HCEC 1CT (cell line): Measurements from ENCODE around the gene KCTD4.
"Not testable (repeated sequence)": the region's sequence is repeated elsewhere in the genome, so short reads cannot be mapped to it uniquely, and the experiment has no call there.

Experiments
- DNase-seq: peaks from one replicate; pipeline ENCODE4 v3.0.0-alpha.2; 2017

KCTD4 gene

DNA sequence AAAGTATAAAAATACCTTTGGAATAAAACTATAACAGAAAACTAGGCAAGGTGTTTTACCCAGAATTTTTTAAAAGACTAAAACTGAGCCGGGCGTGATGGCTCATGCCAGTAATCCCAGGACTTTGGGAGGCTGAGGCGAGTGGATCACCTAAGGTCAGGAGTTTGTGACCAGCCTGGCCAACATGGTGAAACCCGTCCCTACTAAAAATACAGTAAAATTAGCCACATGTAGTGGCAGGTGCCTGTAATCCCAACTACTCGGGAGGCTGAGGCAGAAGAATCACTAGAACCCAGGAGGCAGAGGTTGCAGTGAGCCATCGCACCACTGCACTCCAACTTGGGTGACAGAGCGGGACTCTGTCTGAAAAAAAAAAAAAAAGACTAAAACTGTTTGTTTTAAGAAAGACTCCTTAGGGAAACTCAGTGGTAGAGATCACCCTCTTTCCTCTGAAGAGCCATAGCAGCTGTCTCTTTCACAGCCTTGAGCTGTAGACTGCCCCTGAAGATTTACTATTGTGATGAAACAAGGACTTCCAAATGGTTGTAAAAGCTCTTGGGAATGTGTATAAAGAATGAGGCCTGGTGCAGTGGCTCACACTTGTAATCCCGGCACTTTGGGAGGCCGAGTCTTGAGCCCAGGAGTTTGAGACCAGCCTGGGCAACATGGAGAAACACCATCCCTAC, 14.7 kb upstream of the KCTD4 start:
- DNase-seq, result no peak

DNA sequence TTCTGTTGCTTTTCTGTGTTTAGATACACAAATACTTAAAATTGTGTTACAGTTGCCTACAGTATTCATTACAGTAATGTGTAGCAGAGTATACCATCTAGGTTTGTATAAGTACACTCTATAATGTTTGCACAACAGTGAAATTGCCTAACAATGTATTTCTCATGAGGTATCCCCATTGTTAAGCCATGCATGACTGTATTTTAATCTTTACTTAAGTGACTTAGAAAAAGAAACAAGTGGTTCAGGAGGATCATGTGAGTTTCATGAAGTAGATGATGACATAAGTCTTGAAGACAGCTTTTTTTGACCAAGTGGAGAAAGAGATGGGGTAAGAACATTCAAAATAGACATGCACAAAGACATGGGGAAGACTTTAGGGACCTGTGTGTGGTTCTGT, 8.4 kb upstream of the KCTD4 start:
- peak; percentile 42 for DNase-seq

DNA sequence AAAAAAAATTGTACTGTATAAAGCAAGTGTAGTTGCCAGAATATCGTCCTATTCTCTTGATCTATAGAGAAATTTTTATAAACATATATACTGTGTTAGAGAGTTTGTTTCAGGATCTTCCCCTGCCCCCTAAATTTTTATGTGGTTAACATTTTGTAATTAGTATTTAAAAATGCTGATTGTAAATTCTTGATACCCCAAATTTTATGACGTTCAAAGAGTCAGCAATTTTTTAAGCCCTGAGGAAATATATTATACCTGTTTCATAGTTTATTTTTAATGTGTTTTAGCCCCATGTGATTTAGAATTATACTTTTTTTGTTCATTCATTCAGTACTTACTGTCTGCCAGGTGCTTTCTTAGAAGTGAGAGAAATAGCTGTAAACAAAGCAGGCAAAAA, 7.3 kb upstream of the KCTD4 start:
- no peak for DNase-seq

DNA sequence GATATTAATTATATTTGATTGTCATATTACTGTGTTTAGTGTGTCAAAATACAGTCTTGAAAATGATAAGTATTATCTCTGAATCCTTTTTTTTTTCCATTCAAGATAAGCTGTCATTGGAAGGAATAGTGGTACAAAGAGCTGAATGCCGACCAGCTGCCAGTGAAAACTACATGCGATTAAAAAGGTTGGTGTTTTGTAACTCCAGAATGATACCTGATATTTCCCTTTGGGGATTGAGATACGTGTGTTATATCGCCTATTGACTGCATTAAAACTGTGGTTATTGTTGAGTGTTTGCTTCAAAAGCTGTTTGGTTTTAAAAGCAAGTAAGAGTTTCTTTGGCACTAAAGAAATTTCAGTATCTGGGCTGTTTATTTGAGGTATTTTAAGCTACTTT, 6.5 kb upstream of the KCTD4 start:
- DNase-seq, result no peak

DNA sequence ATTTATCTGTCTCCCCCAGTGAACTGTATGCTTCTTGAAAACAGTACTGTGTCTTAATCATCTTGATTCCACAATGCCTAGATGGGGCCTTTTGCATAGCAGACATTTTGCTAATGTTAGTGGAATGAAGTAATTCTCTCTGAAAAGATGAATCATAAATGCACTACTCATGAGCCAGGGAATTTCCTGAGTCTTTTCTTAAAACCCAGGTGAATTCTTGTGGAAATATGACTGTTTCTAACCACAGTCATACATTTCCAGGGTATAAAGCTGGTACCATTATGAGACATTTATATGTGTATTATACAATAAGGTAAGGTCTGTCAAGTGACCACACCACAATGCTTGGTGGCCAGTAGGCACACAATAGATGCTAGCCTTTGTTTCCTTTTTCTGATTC, 5.5 kb upstream of the KCTD4 start:
- peak; percentile 96 for DNase-seq

DNA sequence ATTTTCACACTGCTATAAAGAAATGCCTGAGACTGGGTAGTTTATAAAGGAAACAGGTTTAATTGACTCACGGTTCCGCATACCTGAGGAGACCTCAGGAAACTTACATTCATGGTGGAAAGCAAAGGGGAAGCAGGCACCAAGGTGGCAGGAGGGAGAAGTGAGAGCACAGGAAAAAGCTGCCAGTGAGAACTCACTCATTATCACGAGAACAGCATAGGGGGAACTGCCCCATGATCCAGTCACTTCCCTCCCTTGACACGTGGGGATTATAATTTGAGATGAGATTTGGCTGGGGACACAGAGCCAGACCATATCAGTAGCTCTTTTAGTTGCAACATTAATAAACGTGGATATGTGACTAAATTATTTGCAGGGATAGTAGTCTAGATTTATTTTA, 4.3 kb upstream of the KCTD4 start:
- DNase-seq, result no peak

DNA sequence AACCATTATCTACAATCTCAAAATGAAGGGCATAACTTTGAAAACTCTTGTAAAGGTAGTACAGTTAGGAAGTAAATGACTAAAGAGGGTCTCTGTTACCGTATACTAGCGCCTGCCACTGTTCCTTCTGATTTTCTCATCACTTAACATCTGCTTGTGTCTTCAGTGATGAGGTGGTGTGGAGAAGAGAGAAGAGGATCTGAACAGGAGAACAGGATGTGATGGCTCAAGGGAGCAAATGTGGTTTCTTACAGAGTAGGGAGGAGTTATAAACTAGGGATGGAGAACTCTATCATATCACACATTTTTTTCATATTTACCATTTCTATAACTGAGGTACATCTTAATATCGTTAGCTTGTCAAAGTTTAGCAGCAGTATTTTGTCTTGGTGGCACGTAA, 1.1 kb downstream of the KCTD4 start:
- DNase-seq, result no peak

DNA sequence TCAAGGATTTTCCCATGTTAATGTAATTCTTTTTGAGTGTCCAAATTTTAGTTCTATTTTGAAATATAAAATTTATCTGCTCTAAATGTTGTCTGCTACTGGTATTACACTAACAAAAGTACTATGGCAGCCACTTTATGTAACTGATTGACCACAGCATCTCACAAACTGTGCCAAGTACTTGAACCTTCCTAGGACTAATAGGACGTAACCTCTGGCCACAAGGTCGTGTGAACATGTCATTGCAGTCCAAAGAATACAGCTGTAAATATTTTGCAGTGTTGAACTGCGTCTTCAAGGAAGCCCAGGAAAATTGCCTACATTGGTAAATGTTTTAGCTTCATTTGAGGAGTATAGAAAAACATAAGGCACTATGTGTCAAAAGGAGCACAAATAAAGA, 1.9 kb downstream of the KCTD4 start:
- DNase-seq, result no peak

DNA sequence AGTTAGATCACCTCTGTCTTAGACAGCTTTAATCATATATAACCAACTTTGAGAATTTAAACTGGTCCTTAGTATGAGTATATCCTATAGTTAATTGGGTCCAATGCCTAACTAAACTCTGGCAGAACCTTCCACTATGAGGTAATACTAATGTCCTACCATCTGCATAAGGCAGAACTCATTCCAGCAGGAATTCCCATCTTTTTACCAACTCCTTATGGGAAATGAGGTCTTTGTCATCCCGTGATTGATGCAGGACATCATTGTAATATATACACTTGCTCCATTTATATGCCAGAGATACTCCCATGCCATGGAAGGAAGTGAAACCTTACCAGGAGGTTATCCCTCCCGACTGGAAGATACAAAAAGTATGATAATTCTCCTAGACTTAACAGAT, 2.8 kb downstream of the KCTD4 start:
- no peak for DNase-seq

DNA sequence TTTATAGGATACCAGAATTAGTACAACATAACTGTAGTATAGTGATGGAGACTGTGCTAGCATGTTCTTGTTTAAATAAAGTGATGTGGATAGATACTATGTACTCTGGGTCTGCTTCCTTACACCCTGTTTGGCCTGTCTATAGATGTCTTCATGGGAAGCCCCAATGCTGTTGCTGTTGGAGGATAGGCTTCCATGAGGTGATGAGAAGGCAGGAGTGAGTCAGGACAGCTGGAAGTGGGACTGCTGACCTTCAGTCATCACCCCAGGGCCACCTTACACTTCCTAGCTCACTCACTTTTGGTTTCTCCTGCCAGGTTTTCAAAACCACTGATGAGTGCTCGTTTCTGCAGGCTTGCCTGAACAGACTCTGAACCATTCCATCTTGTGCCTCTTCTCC, 4.2 kb downstream of the KCTD4 start:
- peak; percentile 66 for DNase-seq

DNA sequence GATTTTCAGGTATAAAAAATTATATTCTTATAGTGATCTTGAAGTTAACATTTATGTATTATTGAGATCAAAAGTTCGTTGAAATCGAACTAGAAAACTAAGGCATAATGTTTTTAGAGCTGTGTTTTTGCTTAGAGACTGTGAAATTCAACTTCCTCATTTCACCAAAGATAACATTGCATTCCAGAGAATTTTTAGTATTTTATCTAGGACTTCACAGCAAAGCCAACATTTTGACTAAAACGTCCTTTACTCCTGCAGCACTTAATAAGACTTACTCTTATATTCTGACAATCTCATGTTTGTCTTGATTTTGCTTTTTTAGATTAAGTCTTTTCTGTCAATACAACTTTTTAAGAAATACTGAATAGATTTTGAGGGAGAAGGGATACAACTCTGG, 4.7 kb downstream of the KCTD4 start:
- no peak for DNase-seq

DNA sequence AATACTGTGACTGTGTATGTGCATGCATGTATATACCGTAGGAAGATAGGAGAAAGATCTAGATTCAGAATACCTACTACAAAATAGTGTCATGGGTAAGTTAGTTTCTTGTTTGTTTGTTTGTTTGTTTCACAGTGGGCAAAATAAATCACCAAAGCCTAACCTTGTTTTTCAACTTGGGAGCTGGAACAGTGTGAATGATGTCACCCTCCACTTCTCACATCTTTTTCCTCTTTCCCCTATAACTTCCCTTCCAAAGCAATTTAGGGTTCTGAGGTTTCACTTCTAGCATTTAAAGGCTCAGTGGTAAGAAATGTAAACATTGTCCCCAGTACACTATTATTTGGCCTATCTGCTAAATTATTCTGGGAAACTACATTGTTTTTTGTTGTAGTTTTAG, 5.4 kb downstream of the KCTD4 start:
- DNase-seq, result no peak

DNA sequence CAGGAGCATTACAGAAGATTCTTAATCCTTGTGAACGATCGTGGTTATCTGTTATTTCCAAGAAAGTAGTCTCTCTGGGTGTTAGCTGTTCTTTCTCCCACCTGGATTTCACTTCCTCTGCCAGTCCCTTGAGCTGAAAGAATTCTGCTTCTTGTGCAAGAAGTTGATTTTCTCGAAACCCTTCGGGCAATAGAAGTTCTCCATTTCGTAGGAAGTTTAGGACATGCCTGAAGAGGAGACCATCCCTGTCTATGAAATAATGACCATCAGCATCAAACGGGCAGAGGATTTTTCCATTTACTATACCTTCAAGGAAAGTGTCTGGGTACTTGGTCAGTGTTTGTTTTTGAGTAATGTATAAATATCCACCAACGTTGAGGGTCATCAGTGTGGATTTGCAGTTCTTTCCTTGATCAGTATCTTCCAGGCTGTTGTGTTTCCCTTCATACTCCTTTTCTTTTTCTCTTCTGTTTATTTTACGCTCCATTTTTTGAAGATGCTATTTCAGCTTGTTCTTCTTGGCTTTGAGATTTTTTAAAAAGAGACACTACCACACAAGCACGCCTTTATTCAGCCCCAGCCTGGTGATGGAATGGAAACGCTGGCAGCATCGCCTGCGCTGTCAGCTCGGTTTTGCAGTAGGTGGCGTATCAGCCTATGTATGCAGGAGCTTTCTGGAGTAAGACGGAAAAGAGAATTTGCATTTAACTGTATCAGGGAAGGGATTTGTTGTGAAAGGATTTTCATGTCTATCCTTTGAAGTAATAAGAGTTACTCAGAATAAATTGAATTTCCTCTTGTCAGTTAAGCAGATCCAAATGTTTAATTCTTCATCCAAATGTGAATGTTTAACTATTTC, 6.5 kb downstream of the KCTD4 start:
- no peak for DNase-seq

DNA sequence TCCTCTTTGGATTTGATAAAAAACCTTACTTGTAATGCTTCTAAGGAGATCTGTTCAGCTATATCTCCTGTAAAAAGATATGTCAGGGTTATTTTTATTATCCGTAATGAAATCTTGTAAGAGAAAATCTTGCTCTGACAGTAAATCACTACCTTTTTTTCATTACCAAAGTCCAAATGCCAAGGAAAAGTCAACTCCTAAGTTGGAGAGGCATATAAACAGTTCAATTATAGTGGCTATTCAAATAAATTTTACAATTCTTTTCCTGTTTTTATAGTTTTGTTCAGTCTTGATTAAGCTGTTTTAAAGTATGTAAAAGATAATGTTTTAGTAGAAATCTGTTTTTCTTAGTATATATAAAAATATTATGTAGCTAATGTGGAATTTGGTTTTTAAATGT, 9.0 kb downstream of the KCTD4 start:
- DNase-seq, result no peak

DNA sequence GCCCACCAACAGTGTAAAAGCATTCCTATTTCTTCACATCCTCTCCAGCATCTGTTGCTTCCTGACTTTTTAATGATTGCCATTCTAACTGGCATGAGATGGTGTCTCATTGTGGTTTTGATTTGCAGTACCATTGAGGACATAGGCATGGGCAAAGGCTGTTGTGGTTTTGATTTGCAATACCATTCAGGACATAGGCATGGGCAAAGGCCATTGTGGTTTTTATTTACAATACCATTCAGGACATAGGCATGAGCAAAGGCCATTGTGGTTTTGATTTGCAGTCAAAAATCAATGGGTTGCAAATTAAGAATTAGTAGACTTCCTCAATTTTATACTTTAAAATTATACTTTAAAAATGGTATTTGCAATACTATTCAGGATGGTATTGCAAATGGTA, 11.3 kb downstream of the KCTD4 start:
- peak; percentile 82 for DNase-seq

DNA sequence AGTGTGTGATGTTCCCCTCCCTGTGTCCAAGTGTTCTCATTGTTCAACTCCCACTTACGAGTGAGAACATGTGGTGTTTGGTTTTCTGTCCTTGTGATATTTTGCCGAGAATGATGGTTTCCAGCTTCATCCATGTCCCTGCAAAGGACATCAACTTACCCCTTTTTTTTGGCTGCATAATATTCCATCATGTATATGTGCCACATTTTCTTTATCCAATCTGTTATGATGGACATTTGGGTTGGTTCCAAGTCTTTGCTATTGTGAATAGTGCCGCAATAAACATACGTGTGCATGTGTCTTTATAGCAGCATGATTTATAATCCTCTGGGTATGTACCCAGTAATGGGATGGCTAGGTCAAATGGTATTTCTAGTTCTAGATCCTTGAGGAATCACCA, 11.8 kb downstream of the KCTD4 start:
- not testable (repeated sequence) for DNase-seq

DNA sequence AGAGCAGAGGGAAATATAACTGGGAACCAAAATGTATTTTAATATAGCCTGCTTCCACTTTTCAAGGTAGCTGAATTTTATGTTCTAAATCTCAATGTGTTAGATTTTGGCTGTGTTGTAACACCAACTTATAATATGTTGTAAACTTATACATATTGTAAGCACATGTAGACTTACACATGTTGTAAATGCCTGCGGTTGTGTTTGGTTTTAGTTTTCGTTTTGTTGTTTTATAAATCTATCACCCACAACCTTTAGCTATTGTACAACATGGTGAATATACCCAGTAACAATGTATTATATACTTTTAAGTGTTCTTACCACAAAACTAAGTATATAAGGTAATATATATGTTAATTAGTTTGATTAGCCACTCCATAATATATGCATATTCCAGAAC, 15.6 kb downstream of the KCTD4 start:
- DNase-seq, result no peak

DNA sequence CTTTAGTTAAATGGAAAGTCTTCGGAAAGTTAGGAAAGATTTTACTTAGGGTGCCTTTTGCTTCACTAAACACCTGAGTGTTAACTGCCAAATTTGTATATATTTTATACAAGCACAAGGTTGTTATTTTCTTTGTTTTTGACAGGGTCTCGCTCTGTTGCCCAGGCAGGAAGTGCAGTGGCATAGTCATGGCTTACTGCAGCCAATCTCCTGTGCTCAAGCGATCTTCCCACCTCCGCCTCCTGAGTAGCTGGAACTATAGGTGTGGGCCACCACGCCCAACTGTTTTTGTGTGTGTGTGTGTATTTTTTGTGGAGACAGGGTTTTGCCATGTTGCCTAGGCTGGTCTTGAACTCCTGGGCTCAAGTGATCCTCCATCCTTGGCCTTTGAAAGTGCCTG, 16.2 kb downstream of the KCTD4 start:
- DNase-seq, result no peak

DNA sequence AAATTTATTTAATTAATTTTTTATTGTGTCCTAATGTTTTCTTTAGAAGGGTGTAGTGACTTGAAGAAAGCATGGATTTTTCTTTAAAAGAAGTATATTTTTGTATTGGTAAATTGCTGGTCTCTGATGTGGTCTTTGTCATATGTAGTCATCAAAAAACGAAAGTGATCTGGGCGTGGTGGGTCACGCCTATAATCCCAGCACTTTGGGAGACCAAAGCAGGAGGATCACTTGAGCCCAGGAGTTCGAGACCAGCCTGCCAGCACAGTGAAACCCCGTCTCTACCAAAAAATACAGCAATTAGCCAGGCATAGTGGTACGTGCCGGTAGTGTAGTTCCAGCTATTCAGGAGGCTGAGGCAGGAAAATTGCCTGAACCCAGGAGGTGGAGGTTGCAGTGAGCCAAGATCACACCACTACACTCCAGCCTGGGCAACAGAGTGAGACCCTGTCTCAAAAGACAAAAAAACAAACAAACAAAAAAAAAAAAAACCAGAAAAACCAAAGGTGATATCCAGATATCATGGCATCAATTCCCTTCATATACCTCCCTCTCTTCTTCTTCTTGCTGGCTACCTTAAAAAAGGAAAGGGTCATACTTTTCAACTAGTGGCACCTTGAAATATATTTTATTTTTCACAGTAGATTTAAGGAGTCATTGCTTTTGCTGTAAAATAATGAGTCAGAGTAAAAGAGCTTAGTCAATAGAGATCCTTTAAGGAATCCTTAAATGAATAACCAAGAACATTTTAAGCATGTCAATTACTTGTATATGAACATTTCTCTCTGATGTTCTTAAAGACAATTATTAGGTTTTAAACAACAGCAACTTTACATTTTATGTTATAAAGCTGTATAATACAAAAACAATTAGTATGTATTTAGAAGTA, 19.9 kb downstream of the KCTD4 start:
- peak; percentile 46 for DNase-seq

DNA sequence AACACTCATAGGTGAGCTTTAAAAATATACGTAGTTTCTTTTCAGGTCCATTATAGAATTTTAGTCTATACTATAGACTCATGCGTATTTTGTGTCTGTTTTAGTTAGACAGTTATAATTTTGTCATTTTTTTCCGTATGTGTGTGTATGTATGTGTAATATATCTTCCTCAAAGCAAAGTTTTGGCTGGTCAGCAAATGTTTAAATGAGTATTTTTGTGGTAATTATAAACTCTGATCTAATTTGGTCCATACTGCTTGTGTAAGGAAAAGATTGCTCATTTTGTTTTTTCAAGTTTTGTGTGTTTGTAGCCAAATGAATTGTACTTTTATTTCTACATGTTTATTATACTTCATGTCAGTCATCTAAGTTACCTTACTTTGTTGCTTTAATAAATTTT, 20.5 kb downstream of the KCTD4 start:
- DNase-seq, result no peak

DNA sequence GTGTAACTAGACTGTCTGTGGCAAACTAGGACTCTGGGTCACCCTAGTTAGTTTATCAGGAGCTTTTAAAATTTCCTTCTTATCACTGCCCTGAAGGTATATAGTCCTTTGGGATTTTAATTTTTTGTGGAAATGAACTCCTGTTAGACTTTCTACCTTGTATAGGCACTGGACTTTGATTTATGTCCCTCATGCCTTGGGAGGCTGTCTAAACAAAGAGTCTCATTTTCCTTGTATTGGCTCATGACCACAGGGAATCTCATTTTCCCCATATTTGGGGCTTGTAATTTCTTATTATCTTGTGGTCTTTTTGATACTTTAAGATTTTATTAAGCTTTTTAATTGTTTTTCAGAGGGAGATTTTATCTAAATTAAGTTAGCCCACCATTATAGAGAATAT, 21.4 kb downstream of the KCTD4 start:
- peak; percentile 32 for DNase-seq

DNA sequence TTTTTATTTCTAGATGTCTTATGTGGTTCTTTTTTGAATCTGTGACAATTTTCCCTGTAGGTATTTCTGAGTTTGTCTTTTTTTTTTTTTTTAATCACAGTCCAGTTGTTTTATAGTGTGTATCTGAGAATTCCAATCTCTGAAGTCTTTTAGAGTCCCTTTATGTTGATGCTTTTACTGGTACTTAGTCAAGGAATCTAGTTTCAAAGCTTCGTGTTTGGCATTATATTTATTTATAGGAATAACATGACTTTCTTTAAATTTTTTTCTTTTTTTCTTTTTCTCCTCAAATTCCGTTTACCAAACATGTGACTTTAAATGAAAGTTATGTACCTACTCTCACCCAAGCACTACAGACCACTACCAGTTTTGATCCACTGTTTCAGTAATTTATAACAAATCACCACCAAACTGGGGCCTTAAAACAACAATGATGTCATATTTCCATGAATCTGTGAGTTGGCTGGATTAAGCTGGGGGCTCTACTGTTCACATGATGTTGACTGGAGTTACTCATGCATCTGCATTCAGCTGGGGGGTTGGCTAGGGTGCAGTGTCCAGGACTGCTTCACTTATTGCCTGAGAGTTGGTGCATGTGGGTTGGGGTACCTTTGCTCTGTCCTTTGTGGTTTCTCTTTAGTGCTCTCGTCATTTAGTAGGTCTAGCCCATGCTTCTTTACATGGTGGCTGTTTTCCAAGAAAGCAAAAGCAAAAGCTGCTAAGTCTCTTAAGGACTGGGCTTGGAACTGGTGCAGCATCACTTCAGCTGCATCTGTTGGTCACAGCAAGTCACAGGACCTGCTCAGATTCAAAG, 22.3 kb downstream of the KCTD4 start:
- DNase-seq, result peak; percentile 87

DNA sequence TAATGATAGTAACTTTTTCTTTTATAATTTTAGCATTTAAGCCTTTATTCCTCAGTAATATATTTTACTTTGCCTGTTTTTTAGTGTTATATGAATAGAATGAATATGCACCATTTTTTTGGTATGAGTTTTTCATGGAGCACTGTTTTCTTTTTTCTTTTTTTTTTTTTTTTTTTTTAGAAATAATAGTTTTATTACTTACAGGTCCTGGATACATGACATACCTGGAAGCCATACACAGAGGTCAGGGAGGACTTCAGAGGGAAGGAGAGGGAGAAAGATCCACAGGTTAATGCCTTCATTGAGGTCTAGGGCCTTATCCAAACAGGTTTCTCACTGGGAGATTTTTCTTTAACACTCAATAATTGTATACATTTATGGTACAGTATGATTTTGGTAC, 26.4 kb downstream of the KCTD4 start:
- DNase-seq, result no peak
